ENCODE results near the gene EMSY. TPM values are rescaled to one million over a fixed set of nuclear protein-coding genes. Genes with fewer than 3 reads are reported as not detected.

Gene EMSY
- total and polyA plus RNA-seq, 2 of the 8 experiments (the other 6 are each of a cell fraction or from before 2014, with no cell fraction given), result 29.6 to 34.6 TPM

- no peak for TF ChIP-seq CHD7 (IDR thresholded peaks at IDR 0.05; ENCODE audit: insufficient replicate concordance, low read length)
- no peak for TF ChIP-seq SIRT6 (IDR thresholded peaks at IDR 0.05; ENCODE audit: low read length)
- TF ChIP-seq MAX (IDR thresholded peaks at IDR 0.05), result no peak
- no peak for TF ChIP-seq GTF2F1 (IDR thresholded peaks at IDR 0.05; ENCODE audit: borderline replicate concordance, low read depth, low read length)
- TF ChIP-seq SP1 (IDR thresholded peaks at IDR 0.05; ENCODE audit: low read depth, low read length), result no peak
- TF ChIP-seq ASH2L (IDR thresholded peaks at IDR 0.05; ENCODE audit: low read length), result no peak
- TF ChIP-seq EP300 (IDR thresholded peaks at IDR 0.05; ENCODE audit: borderline replicate concordance in 1 of 2, low read depth in 2 of 2, low read length in 2 of 2), result no peak
These were observed 151.8 kb downstream of the EMSY start (continued) for GRCh38 chr11:76596652-76597051.
